GM23338 (cell line): ENCODE measurements around the gene IL4I1. TPM values are rescaled to one million over a fixed set of nuclear protein-coding genes. Genes with fewer than 3 reads are reported as not detected.

Experiments
- ATAC-seq: fragments of 200-7000 bp; cut with Tn5 transposase; 3 replicates; pipeline ENCODE4 v1.9.1; 2020
- DNase-seq: peaks from one replicate; pipeline ENCODE4 v3.0.0-alpha.2; 2015; ENCODE audit warnings: low spot score
- H2AFZ ChIP-seq: fragments of 200-600 bp; sonication (generic); 2 replicates; pipeline ENCODE4 v1.8.0; 2016; ENCODE audit warnings: antibody characterized with exemption, mild to moderate bottlenecking, moderate library complexity
- H3F3A ChIP-seq: fragments of 200-600 bp; sonication (generic); replicated peaks from 2 replicates; pipeline ENCODE4 v1.8.0; 2017; ENCODE audit warnings: antibody characterized with exemption, mixed run types, low read depth
- H3K27ac ChIP-seq: fragments of 200-600 bp; sonication (generic); 2 replicates; pipeline ENCODE4 v1.6.1; 2016; ENCODE audit warnings: low read depth
- H3K27me3 ChIP-seq: fragments of 200-600 bp; sonication (generic); 2 replicates; pipeline ENCODE4 v1.8.0; 2016; ENCODE audit warnings: mild to moderate bottlenecking, mixed run types, moderate library complexity; ENCODE audit not compliant: insufficient read depth
- H3K36me3 ChIP-seq: fragments of 200-600 bp; sonication (generic); 2 replicates; pipeline ENCODE4 v1.8.0; 2016; ENCODE audit warnings: mild to moderate bottlenecking; ENCODE audit not compliant: insufficient read depth
- H3K4me1 ChIP-seq: fragments of 200-600 bp; sonication (generic); 2 replicates; pipeline ENCODE4 v1.8.0; 2016; ENCODE audit warnings: mild to moderate bottlenecking, moderate library complexity; ENCODE audit not compliant: insufficient read depth
- H3K4me2 ChIP-seq: fragments of 200-600 bp; sonication (generic); 2 replicates; pipeline ENCODE4 v1.7.1; 2017; ENCODE audit warnings: mixed run types
- H3K4me3 ChIP-seq: fragments of 200-600 bp; sonication (generic); 2 replicates; pipeline ENCODE4 v1.6.1; 2016; ENCODE audit warnings: mixed run types
- H3K79me2 ChIP-seq: fragments of 200-600 bp; sonication (generic); replicated peaks from 2 replicates; pipeline ENCODE4 v1.8.0; 2017; ENCODE audit warnings: mild to moderate bottlenecking; ENCODE audit not compliant: insufficient read depth
- H3K9me2 ChIP-seq: fragments of 200-600 bp; sonication (generic); 2 replicates; pipeline ENCODE4 v1.8.0; 2017; ENCODE audit not compliant: insufficient read depth
- H4K20me1 ChIP-seq: fragments of 200-600 bp; sonication (generic); replicated peaks from 2 replicates; pipeline ENCODE4 v1.8.0; 2017; ENCODE audit warnings: mild to moderate bottlenecking; ENCODE audit not compliant: insufficient read depth
- H3K27ac Mint-ChIP-seq: 2 replicates; pipeline ENCODE4 v1.8.0; 2020; ENCODE audit warnings: inconsistent platforms, mild to moderate bottlenecking, moderate library complexity, mixed read lengths
- H3K27me3 Mint-ChIP-seq: 3 replicates; pipeline ENCODE4 v1.8.0; 2022; ENCODE audit warnings: low read depth, mild to moderate bottlenecking, moderate library complexity, mixed read lengths, inconsistent platforms; ENCODE audit not compliant: insufficient read depth, poor library complexity
- H3K36me3 Mint-ChIP-seq: 3 replicates; pipeline ENCODE4 v1.8.0; 2021; ENCODE audit warnings: low read depth, mild to moderate bottlenecking, inconsistent platforms, moderate library complexity, mixed read lengths
- H3K4me1 Mint-ChIP-seq: 3 replicates; pipeline ENCODE4 v1.8.0; 2020; ENCODE audit warnings: mild to moderate bottlenecking, inconsistent platforms, mixed read lengths
- H3K4me3 Mint-ChIP-seq: 3 replicates; pipeline ENCODE4 v1.8.0; 2021; ENCODE audit warnings: moderate library complexity, mild to moderate bottlenecking, inconsistent platforms, mixed read lengths
- H3K9me3 Mint-ChIP-seq: 3 replicates; pipeline ENCODE4 v1.8.0; 2020; ENCODE audit warnings: moderate library complexity, mild to moderate bottlenecking, inconsistent platforms, mixed read lengths
- CREB1 ChIP-seq: fragments of 250-450 bp; sonication (Bioruptor Pico); IDR thresholded peaks from 2 replicates; pipeline ENCODE4 v1.5.0; 2020; ENCODE audit warnings: low read depth, mild to moderate bottlenecking, moderate library complexity
- CTCF ChIP-seq, 2 experiments: fragments of 200-600 bp in 1 of 2; sonication (generic) in 1 of 2; conservative IDR thresholded peaks; 2 replicates each; pipeline versions ENCODE4 v1.5.1 to v1.6.1; 2016 to 2017; ENCODE audit warnings: antibody characterized with exemption in 2 of 2, low read depth in 2 of 2, mild to moderate bottlenecking in 2 of 2, moderate library complexity in 1 of 2
- ETS1 ChIP-seq: IDR thresholded peaks from 2 replicates; pipeline ENCODE4 v1.6.1; 2016; ENCODE audit warnings: antibody characterized with exemption
- POLR2AphosphoS5 ChIP-seq: IDR thresholded peaks from 2 replicates; pipeline ENCODE4 v1.6.1; 2016; ENCODE audit warnings: antibody characterized with exemption, low read depth
- ZNF462 ChIP-seq: fragments of 250-450 bp; sonication (Bioruptor Pico); IDR thresholded peaks from 2 replicates; pipeline ENCODE4 v1.5.0; 2020; ENCODE audit warnings: mild to moderate bottlenecking, moderate library complexity
- polyA plus RNA-seq: library from polyadenylated mRNA; unstranded; fragments of >200 nt; fragmentation: Nextera tagmentation; extraction: Ambion mirVana; gene quantifications from 2 replicates; pipeline ENCODE4 v1.2.1, GENCODE V29; 2016
- total RNA-seq: library from RNA; depleted of rRNA; stranded (reverse); fragments of >200 nt; shearing (Covaris generic); gene quantifications from 2 replicates; pipeline ENCODE4 v1.2.3, GENCODE V29; 2014

The IL4I1 gene
- total and polyA plus RNA-seq, 2 experiments from 2014 or later, result 0.60 to 0.69 TPM

- Histone ChIP-seq H3K36me3 (peaks cover 24% of the 10 kb centered on the region; the same call in 1 of the 2 replicates), H3K4me1 (peaks cover 16% of the 10 kb centered on the region; the same call in 1 of the 2 replicates), H3K27ac (peak overlapping the region; percentile 99), H3K79me2 (peaks cover 38% of the 10 kb centered on the region), H3K9me2 (no peaks in the 10 kb centered on the region), H4K20me1 (peaks cover 8% of the 10 kb centered on the region), H3F3A (peaks cover 21% of the 10 kb centered on the region; the same call in 1 of the 2 replicates), H3K4me3 (peak overlapping the region; percentile 63), H3K27me3 (no peaks in the 10 kb centered on the region), H3K4me2 (peak overlapping the region; percentile 95), H2AFZ (no peak overlapping the region; the same call in 1 of the 2 replicates)
- Mint-ChIP-seq H3K4me3 (no peak overlapping the region), H3K9me3 (no peaks in the 10 kb centered on the region; the same call in 2 of the 3 replicates), H3K4me1 (peaks cover 27% of the 10 kb centered on the region), H3K27ac (no peak overlapping the region), H3K36me3 (peaks cover 44% of the 10 kb centered on the region), H3K27me3 (peaks cover 17% of the 10 kb centered on the region)
- peak; percentile 61 for ATAC-seq
- DNase-seq, result peak; percentile 98
- peak; percentile 95 for TF ChIP-seq CREB1 (CRISPR knock-in tag)
- no peak for TF ChIP-seq CTCF (conservative IDR thresholded peaks at IDR 0.05; ENCODE audit: low read depth in 2 of 2)
- peak; percentile 90 for TF ChIP-seq ETS1
- TF ChIP-seq POLR2AphosphoS5, result 0 out of 2 replicates have a peak, but pooled peaks have one; percentile 24
Measured at GRCh38 chr19:49876422-49877019, 20.2 kb downstream of the IL4I1 start.

GRCh38 chr19:49875857-49876421 is 20.7 kb downstream of the IL4I1 start:
- peaks cover 25% of the 10 kb centered on the region for H3K4me1 Mint-ChIP-seq
- peaks cover 15% of the 10 kb centered on the region for H3K27me3 Mint-ChIP-seq
- H3K4me2 ChIP-seq, result peak overlapping the region; percentile 95
- no peak overlapping the region for H3K4me3 Mint-ChIP-seq
- no peak for TF ChIP-seq ZNF462 (CRISPR knock-in tag)
- peak; percentile 71 for TF ChIP-seq POLR2AphosphoS5
- peaks cover 21% of the 10 kb centered on the region; the same call in 1 of the 2 replicates for H3F3A ChIP-seq
- peak; percentile 83 for DNase-seq
- H2AFZ ChIP-seq, result no peak overlapping the region
- peaks cover 8% of the 10 kb centered on the region for H4K20me1 ChIP-seq
- peaks cover 40% of the 10 kb centered on the region for H3K36me3 Mint-ChIP-seq
- no peaks in the 10 kb centered on the region for H3K9me2 ChIP-seq
- peaks cover 38% of the 10 kb centered on the region for H3K79me2 ChIP-seq
- peak overlapping the region; percentile 97 for H3K27ac ChIP-seq
- H3K4me3 ChIP-seq, result peak overlapping the region; percentile 63
- peak; percentile 35 for ATAC-seq
- peaks cover 16% of the 10 kb centered on the region; the same call in 1 of the 2 replicates for H3K4me1 ChIP-seq
- H3K9me3 Mint-ChIP-seq, result no peaks in the 10 kb centered on the region; the same call in 2 of the 3 replicates
- no peak overlapping the region for H3K27ac Mint-ChIP-seq
- H3K27me3 ChIP-seq, result no peaks in the 10 kb centered on the region
- H3K36me3 ChIP-seq, result peaks cover 19% of the 10 kb centered on the region; the same call in 1 of the 2 replicates
